Measurements from ENCODE around the gene CORO2B. TPM values are rescaled to one million over a fixed set of nuclear protein-coding genes. Genes with fewer than 3 reads are reported as not detected.

Gene CORO2B
- total RNA-seq, 1 donor from 2014 or later: 19.8 TPM

DNA sequence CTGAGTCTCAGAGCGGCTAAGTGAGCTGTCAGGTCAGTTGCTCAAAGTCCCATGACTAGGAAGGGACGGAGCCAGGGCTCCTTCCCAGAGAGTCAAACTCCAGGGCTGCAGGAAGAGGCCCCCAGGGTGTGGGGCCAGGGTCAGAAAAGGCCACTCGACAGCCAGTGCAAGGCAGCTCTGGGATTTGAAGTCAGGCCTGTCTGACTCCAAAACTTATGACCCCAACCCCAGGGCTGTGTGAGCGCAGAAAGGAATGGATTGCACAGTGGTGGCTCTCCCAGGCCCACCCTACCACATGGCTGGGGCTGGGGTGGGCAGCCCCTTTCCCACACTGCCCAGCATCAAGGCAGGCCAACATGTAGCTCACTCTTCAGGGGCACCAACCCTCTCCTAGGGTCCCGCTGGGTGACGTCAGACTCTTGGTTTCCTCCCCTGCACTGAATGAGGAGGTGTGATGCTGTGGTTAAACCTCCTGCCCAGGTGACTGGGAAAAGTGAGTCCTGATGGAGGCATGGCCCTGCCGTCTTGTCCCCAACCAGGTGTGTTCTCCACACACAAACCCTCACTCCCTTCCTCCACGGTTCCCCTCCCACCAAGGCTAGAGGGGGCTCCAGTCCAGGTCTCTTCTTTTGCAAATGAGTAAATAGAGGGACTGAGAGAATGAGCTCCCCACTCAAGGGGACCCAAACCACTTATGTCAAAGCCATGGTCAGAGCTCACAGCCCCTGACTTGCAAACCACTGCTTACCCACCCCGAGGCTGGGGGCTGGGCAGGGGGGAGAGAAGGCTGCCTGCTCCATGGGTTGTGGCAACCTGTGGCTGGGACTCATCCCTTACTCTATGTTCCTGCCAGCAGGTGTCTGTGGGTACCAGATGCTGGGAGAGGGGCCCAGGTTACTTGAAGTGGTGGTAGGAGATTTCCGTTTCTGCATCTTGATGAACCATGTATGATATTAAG lies 23.8 kb upstream of the CORO2B start:
- DNase-seq: no peak

DNA sequence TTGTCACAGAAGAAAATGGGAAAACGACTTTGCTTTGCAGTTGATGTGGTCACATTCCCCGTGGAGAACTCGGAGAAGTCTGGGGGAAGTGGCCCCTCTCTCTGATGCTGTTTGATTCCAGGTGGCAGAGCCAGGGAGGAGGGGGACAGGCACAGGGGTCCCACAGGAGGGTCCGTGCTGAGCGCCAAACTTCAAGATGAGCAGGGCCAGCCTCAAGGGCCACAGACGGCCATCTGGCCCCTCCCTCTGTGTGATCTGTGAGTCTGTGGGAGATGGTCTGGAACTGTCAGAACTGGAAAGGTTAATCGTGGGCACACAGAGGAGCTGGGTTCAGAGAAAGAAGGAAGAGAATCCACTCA lies 23.1 kb upstream of the CORO2B start:
- no peak for DNase-seq

DNA sequence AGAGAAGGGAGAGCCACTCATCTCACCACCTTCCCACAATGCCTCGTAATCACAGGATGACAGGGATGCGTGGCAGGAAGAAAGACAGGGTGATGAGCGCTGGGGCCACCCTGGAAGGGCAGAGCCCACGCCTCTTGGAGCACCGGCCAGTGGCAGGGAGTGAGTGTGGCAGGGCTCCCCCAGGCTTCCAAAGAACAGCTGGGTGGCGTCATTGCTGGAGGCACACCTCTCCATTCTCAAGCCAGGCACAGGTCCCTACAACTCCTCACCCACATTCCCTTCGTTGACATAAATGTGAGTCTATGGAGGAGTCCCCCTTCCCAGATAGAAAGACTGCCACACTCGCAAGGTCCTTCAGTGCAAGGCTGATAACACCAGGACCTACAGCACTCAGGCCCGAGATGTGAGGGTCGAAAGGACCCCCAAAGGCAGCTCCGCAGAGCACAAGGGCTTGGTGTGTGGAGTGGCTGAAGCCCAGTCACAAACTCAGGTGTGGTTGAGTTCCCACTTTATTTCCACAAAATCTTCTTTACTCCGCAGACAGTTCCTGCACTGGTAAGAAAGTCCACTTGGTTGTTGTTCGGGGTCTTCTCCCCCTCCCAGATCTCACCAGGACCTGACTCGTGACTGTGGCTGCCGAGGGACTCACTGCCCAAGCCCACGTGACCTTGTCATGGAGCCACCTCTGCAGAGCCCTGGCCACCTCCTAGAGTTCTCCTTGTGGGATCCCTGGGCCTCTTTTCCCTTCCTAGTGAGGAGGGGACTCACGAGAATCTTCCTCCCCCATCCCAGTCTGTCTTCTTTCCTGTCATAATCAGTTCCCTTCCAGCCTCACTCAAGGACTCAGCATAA lies 22.4 kb upstream of the CORO2B start:
- no peak for DNase-seq

DNA sequence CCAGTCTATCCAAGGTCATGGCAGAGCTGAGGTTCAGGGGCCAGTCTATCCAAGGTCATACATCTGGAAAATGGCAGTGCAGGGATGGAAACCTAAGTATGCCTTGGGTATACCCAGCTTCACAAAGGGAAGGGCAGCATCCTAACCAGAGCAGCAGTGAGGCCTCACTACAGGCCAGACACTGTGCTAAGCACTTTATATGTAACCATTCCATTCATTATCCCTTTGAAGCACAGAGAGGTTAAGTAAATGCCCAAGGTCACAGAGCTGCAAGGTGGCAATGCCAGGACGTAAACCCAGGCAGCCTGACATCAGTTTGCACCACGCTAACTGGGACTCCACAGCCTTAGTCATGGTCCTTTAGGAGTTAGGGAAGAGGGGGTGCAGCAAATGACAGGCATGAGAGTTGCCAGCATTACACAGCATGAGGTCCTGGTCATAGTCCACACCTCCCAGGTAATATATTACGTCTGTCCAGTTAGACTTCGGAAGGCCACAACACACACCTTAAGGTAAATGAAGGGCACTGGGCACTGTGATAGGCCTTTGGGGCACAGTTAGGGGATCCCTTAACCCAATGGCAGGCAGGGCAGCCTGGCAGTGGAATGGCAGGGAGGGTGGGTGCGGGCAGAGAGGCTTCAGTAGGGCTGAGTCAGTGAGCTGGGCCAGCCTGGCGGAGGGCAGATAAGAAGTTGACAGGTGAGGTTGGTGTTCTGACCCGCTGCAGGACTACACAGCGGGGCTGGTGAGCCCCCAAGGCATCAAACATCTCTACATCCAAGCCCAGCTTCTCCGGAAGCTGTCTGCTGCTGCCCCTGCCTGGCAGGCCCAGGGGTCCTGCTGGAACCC lies 21.1 kb upstream of the CORO2B start:
- no peak for DNase-seq

DNA sequence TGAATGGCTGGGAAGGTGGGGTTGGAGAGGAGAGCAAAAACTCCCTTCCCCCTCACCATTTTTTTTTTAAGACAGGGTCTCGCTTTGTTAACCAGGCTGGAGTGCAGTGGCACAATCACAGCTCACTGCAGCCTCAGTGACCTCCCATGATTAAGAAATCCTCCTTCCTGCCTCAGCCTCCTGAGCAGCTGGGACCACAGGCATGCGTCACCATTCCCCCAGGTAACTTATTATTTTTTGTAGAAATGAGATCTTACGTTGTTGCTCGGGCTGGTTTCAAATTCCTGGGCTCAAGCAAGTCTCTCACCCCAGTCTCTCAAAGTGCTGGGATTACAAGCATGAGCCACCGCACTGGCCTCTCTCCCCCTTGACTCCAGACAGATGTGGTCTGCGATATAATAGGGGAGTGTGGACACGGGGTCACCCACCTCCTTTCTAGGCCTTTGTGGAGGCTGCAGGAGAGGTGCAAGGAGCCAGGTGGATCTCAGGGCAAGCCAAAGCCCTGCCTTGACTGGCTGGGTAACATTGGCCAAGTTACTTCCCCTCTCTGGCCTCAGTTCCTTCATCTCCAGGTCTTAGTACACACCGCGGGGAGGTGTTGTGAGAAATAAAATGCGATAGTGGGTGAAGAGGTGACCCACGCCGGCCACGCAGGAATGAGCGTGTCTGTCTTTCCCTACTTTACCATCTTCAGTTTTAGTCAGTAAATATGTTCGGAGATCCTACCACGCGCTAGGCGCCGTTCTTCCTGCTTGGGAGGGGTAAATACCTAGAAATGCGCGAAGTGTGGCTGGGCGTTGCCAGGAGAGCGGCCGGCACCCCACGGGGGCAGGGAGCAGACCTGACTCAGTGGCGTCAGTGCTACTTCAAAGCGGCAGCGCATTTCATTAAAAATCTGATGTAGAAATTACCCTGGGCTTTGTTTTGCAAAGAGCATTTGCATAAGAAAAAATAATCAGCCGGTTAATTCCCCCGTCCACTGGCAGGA lies 20.2 kb upstream of the CORO2B start:
- no peak for DNase-seq

DNA sequence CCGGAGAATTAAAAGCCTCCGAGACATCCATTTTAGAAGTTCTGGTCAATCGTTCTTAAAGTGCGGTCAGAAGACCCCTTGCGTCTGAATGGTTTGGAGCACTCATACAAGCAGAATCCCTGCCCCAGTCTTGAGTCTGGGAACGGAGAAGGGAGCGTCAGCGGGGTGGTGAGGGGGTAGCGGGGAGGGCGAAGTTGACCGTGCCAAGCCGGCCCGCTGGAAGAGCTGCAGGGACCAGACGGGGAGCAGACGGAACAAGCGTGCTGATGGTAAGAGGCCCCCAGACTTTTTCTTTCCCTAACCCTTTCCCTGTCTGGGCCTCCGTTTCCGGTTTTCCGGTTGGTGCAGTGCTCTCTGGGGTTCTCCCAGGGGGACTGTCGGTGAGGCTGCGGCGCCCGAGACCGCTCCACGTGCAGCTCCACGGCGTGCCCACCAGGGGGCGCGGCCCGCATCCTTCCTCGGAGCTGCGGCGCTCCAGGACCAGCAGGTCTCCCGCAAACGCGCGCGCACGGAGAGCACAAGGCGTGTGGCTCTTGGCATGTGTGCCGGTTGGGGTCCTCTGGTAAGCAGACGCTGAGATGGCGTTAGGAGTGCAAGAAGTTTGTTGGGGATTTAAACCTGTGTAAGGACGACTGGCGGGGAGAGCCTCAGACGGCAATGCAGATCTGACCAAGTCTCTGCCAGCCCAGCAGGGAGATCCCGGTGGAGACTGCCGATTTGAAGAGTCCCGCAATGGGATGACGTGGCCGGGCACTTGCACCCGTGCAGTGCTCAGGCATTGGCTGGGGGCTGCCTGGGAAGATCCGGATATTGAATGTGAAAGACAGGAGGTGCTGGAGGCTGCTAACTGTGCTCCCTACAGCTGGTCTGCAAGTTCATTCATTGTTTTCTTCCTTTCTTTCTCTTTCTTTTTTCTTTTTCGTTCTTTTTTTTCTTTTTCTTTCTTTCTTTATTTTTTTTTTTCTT lies 19.2 kb upstream of the CORO2B start:
- DNase-seq: peak; percentile 78

DNA sequence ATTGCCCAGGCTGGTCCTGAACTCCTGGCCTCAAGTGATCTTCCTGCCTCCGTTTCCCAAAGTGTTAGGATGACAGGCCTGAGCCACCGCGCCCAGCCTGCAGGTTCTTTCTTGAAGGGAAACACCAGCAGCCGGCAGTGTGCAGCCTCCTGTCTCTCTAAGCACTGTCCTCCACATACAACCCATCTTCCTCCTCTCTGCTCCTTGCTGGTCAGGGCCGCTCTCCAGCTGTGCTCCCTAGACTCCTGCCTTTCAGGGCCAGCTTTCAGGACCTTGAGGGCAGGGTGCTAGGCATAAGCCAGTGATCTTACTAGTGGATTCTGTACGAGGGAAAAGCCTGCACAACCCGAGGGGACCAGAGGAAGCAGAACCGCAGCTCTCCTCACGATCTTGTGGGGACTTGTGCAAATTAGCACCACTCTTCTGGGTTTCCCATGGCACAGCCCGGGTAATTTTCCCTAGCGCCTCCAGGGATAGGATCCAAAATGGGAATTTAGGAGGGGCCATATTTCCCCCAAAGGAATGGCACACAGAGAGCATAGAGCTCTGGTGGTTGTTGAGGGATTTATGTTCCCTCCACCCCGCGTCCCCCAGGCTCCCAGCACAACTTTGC lies 18.2 kb upstream of the CORO2B start:
- no peak for DNase-seq

DNA sequence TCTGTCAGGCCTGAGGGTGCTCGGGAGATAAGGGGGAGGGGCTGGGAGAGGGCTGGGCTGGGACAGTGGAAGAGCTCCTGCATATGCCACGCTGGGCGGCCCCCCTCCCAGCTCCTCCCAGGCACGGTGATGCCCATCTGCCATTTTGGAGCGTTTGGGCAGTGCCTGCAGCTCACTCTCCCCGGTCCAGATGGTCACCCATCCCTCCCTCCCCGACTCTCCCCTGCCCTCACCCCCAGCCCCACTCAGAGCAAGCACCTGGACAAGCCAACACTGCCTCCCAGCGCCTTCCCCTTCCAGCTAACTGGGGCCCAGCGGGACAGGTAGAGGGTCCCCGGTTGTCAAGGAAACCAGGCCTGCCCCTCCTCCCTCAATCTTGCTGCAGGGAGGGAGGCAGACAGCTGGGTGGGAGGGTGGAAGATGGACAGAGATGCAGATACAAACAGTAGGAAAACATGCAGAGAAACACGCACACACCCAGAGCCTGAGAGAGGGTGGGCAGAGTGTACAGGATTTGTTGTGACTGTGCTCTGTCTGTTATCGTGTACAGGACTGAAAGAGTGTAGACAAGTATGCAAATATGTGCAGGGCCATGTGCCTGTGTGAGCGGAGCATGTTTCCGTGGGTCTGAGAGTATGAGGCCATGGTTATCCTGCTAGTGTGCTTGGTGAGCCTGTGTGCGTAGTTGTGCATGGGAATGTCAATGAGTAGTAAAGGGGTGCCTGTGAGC lies 17.5 kb upstream of the CORO2B start:
- no peak for DNase-seq

DNA sequence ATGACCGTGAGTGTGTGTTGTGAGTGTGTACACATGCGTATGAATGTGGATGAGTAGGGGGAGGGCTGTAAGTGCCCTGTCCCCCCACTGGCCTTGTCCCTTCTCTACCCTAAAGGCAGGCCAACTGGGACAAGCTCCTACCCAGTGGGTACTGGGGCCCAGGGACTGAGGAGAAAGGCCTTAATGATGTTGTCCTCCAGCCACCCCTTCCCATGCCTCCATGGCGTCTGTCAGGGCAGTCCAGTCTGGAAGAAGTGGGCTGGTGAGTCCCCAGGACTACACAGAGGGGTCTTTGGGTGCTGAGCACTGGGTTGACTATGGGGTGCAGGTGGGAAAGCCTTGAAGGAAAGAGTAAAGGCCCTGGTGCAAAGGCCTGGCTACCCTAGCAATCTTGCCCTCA lies 16.9 kb upstream of the CORO2B start:
- no peak for DNase-seq

DNA sequence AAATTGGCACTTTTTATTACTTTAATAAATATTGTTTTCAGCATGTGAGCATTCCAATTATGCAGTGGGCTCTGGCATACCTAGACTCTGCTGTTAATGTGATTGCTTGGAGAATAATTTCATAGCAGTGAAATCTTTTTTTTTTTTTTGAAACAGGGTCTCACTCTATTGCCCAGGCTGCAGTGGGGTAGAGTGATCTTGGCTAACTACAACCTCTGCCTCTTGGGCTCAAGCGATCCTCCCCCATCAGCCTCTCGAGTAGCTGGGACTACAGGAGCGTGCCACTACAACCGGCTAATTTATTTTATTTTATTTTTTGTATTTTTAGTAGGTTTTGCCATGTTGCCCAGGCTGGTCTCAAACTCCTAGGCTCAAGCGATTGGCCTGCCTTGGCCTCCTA lies 14.6 kb upstream of the CORO2B start:
- no peak for DNase-seq

DNA sequence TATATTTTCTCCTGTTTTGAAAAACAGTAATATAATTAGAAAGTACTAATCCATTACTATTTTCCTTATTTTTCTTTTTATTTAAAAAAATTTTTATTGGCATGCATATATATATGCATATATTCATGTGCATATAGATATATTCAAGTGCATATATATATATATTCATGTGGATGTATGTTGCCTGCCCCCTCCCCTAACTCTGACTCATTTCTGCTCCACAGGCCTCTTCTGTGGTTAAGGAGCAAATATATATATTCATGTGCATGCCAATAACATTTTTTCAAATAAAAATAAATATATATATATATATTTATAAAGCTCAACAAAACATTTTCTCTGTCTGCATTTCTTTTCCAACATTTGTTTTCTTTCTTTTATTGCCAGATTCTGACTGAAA lies 13.6 kb upstream of the CORO2B start:
- no peak for DNase-seq

DNA sequence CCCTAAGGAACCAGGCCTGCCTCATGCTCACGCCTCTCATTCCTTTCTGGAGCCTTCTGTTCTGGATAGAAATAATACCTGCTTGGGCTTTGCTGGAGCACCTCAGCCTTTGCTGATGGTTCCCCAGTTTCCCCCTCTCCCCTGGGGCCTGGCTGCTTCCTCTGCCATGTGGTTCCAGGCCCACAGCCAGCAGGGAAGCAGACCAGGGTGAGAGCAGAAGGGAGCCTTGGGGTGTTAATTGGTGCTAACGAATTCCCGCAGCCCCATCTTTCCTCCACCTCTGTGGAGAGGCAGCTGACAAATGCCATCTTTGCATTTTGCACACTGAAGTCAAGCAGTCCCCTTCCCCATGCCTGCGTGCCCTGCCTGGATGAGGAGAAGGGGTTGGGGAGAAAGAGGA lies 13.1 kb upstream of the CORO2B start:
- DNase-seq: no peak

DNA sequence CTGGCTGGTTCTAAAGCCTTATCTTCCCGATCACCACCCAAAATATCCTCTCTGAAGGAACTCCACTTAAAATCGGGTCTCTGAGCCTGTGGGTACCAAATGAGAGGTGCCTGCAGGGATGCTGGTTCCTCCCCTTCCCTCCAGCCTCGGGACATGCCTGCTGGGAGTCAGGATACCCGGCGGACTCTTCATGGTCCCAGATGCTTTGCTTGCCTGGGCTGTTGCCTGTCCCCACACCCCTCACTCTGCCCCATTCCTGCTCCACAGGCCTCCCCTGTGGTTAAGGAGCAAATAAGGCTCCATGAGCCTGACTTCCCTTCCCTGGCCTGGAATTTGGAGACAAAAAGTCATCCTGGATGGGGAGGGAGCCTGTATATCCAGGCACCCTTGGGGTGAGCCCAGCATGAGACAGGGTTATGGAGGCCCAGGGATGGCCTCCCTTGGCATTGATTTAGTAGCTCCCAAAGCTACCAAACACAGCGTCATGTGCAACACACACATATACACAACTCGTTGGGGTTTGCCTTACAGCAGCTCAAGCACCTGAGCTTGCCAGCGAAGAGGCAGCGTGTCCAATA lies 12.3 kb upstream of the CORO2B start:
- DNase-seq: no peak

DNA sequence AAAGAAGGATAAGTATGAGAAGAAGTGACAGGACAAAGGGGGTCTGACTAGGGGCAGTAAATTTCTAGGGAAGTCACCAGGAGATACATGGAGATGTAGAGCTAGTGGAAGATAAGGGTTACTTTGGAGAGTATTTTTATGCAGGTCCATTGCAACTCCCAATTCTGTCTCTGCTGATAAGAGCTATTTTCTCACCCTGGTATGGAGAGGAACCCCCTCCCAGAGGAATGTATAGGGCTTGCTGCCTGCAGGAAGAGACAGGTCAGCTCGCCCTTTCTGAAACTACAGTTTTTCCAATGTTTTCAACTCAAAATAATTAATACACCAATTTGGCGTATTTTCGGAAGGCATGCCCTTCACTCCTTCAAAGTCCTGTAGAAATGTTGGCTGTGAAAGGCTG lies 11.4 kb upstream of the CORO2B start:
- DNase-seq: no peak

DNA sequence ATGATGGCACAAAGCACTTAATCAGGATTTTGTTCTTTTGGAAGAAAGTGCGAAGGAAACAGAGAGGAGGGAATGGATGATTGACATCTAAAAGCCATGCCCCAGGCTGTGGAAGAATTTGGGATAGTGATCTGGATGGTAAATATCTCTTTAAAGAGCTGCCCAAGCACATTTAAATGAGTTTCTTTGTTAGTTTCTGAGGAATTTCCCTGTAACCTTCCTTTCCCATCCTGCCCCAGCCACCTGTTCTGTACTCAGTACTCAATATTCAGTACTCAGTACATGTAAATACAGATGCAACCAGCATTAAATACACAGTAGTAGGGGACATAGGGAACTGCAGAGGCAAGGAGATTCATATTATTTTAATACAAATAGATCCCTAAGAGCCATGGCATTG lies 7.8 kb upstream of the CORO2B start:
- no peak for DNase-seq

DNA sequence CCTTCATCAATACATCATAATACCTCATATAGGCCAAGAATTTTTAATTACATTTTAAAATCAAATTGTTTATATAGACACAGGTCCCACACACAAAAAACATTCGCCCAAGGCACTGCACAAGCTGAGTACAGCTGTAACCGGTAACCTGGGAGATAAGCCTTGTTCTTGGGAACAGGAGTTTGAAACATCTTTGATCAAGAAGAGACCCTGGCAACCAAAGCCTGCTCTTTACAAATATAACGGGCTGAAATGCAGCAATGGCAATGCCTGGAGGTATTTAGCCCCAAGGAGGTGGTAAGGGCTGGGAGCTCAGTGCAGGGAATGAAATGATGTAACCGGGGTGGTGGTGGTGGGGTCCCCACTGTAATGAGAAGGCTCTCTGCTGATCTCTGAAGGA lies 7.2 kb upstream of the CORO2B start:
- DNase-seq: no peak

DNA sequence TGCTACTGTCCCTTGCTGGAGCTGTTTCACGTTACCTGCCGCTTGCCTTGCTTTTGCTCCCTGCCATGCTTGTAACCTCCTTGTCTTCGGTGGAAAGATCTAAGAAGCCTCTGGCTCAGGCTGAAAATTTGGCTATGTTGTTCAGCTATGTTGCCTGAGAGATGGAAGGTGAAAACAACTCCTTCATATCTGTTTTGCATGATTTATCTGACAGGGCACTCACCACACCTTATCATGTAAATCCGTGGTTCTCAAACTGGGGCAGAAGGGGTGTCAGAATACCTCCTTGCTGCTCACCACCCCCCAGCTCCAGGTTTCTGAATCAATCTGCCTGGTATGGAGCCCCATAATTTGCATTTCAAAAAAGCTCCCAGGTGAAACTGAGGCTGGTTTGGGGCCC lies 6.5 kb upstream of the CORO2B start:
- no peak for DNase-seq

DNA sequence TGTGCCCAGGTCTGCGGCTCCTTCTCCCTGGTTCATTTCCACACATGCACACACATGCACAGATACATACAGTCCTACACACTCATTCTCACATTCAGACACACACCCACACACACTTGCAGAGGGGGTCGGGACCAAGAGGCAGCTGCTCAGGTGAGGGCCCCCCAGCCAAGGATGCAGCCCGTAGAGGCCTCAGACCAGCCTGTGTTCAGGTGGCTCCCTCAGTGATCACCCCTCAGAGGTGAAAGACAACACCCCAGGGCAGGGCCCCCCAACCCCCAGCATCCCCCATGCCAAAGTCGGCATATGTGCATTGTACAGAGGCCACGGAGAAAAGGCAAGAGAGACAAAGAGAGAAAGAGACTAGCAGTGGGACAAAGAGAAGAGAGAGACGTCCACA lies 5.9 kb upstream of the CORO2B start:
- no peak for DNase-seq

DNA sequence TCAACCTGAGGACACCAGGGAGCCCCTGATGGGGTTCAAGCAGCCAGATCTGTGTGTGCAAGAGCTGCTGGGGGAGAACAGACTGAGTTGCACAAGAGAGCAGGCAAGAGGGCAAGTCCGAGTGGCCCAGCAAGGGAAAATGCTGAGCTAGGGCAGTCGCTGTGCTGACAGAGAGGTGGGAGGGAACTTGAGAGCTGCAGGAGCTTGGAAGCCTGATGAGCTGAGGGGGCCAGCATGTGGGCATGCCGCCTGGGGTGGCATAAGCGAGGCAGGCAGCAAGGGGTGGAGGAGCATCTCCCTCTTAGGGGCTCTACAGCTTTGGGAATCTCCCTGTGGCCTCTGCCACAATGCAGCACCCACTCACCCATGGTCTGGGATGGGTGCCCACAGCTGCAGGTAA lies 4.7 kb upstream of the CORO2B start:
- DNase-seq: no peak
